WI38 (cell line): ENCODE results near the gene TMEM132C.

Source experiments
- H3K4me3 ChIP-seq: 2 replicates; pipeline ENCODE4 v1.5.1; 2011; ENCODE audit warnings: low read depth, mild to moderate bottlenecking, control low read depth, low read length
- CTCF ChIP-seq: IDR thresholded peaks from 2 replicates; pipeline ENCODE4 v1.5.1; 2012; ENCODE audit warnings: low read depth, mild to moderate bottlenecking, control low read depth, low read length

Gene TMEM132C

GRCh38 chr12:128314611-128315010 is 47.6 kb downstream of the TMEM132C start:
- H3K4me3 ChIP-seq: no peak overlapping the region
- no peak for TF ChIP-seq CTCF

GRCh38 chr12:128316078-128316477 is 49.1 kb downstream of the TMEM132C start:
- TF ChIP-seq CTCF: no peak
- H3K4me3 ChIP-seq: no peak overlapping the region

- no peak overlapping the region for H3K4me3 ChIP-seq
- TF ChIP-seq CTCF: no peak
These were observed 50.1 kb downstream of the TMEM132C start for GRCh38 chr12:128316973-128317526.

GRCh38 chr12:128318341-128318740 is 51.4 kb downstream of the TMEM132C start:
- no peak overlapping the region for H3K4me3 ChIP-seq
- no peak for TF ChIP-seq CTCF

GRCh38 chr12:128318946-128319345 is 52.0 kb downstream of the TMEM132C start:
- no peak overlapping the region for H3K4me3 ChIP-seq
- no peak for TF ChIP-seq CTCF

- TF ChIP-seq CTCF: no peak
- H3K4me3 ChIP-seq: no peak overlapping the region
These were observed 55.4 kb downstream of the TMEM132C start for GRCh38 chr12:128322341-128322740.

- no peak overlapping the region for H3K4me3 ChIP-seq
- TF ChIP-seq CTCF: no peak
These were observed 56.4 kb downstream of the TMEM132C start for GRCh38 chr12:128323145-128323920.
